Mammary epithelial cell (primary cell): ENCODE measurements around the gene OR5H6.

Experiments used
- EZH2 ChIP-seq: IDR thresholded peaks from 2 replicates; pipeline ENCODE4 v1.6.1; 2012; ENCODE audit warnings: low read length, inconsistent platforms, borderline replicate concordance
- TF ChIP-seq, protein P1 (sequence below), 2 donors: IDR thresholded peaks in 1 of 2; conservative IDR thresholded peaks in 1 of 2; 2 replicates each; pipeline ENCODE4 v1.5.1; 2011 to 2012; ENCODE audit warnings: inconsistent platforms in 2 of 2, low read length in 2 of 2, mild to moderate bottlenecking in 2 of 2, control low read depth in 1 of 2, low read depth in 1 of 2; ENCODE audit not compliant: insufficient read depth in 1 of 2; ENCODE audit errors: extremely low read depth in 1 of 2

DNA sequence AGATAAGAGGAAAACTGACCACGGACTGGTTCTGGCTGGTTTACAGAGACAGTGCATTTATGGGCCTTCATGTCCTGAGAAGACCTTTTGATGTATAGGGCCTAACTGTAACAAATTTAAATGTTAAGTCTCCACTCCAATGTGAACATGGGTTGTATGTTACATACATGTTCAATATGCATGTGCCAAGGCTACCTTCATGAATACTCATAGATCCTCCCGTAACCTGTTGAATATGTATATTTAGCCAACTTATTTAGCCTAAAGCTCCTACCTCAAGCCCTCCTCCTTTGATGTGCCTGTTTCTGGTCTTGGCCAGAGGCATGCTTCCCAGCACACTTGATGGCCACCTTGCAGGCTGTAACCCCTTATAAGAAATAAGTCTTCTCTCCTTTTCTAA is 18.2 kb downstream of the OR5H6 start, which contains the start of gene OR5H2:
- TF ChIP-seq, protein P1, sequence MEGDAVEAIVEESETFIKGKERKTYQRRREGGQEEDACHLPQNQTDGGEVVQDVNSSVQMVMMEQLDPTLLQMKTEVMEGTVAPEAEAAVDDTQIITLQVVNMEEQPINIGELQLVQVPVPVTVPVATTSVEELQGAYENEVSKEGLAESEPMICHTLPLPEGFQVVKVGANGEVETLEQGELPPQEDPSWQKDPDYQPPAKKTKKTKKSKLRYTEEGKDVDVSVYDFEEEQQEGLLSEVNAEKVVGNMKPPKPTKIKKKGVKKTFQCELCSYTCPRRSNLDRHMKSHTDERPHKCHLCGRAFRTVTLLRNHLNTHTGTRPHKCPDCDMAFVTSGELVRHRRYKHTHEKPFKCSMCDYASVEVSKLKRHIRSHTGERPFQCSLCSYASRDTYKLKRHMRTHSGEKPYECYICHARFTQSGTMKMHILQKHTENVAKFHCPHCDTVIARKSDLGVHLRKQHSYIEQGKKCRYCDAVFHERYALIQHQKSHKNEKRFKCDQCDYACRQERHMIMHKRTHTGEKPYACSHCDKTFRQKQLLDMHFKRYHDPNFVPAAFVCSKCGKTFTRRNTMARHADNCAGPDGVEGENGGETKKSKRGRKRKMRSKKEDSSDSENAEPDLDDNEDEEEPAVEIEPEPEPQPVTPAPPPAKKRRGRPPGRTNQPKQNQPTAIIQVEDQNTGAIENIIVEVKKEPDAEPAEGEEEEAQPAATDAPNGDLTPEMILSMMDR (conservative IDR thresholded peaks at IDR 0.05 in 1 of 2, IDR thresholded peaks at IDR 0.05 in 1 of 2; ENCODE audit: extremely low read depth in 1 of 2, insufficient read depth in 1 of 2, low read depth in 1 of 2, low read length in 2 of 2), result no peak
- TF ChIP-seq EZH2, result no peak
